K562 (cell line): ENCODE data around the gene PHLDA3. TPM values are rescaled to one million over a fixed set of nuclear protein-coding genes. Genes with fewer than 3 reads are reported as not detected.

Source experiments
- BRD4 ChIP-seq: fragments of 200-600 bp; sonication (generic); IDR thresholded peaks from 2 replicates; pipeline ENCODE4 v1.6.1; 2017; ENCODE audit warnings: inconsistent platforms
- CBFA2T2 ChIP-seq: fragments of 450-650 bp; conservative IDR thresholded peaks from 2 replicates; pipeline ENCODE4 v1.6.1; 2017; ENCODE audit warnings: mild to moderate bottlenecking
- CXXC5 ChIP-seq: fragments of 250-450 bp; sonication (Bioruptor Pico); IDR thresholded peaks from 2 replicates; pipeline ENCODE4 v1.8.0; 2022; ENCODE audit warnings: inconsistent platforms, mild to moderate bottlenecking, moderate library complexity
- E2F6 ChIP-seq, 2 experiments: IDR thresholded peaks; 2 replicates each; pipeline ENCODE4 v1.6.1; 2011; ENCODE audit warnings: borderline replicate concordance in 1 of 2, control low read depth in 1 of 2, low read depth in 1 of 2, low read length in 1 of 2, mild to moderate bottlenecking in 1 of 2, mixed read lengths in 1 of 2, moderate library complexity in 1 of 2; ENCODE audit not compliant: insufficient read depth in 1 of 2, insufficient read length in 1 of 2, poor library complexity in 1 of 2, severe bottlenecking in 1 of 2; ENCODE audit errors: extremely low read depth in 1 of 2
- ELK3 ChIP-seq: fragments of 450-650 bp; formaldehyde crosslinking; IDR thresholded peaks from 2 replicates; pipeline ENCODE4 v1.4.0; 2020; ENCODE audit warnings: mild to moderate bottlenecking
- FOXA1 ChIP-seq: fragments of 450-650 bp; IDR thresholded peaks from 2 replicates; pipeline ENCODE4 v1.6.1; 2016; ENCODE audit warnings: mild to moderate bottlenecking, borderline replicate concordance
- GABPB1 ChIP-seq: sonication (generic); formaldehyde crosslinking; IDR thresholded peaks from 2 replicates; pipeline ENCODE4 v1.8.0; 2022; ENCODE audit warnings: mild to moderate bottlenecking, missing genetic modification reagents
- HMG20B ChIP-seq: fragments of 250-450 bp; sonication (Bioruptor Pico); IDR thresholded peaks from 2 replicates; pipeline ENCODE4 v1.5.0; 2021; ENCODE audit warnings: mild to moderate bottlenecking
- JUN ChIP-seq, 2 experiments: sonication (generic) in 1 of 2; formaldehyde crosslinking in 1 of 2; IDR thresholded peaks; 2 replicates each; pipeline versions ENCODE4 v1.6.1 to v1.8.0; 2012 to 2022; ENCODE audit warnings: borderline replicate concordance in 2 of 2, mild to moderate bottlenecking in 2 of 2, improper control_type of control experiment in 1 of 2, low read depth in 1 of 2, low read length in 1 of 2, missing genetic modification reagents in 1 of 2
- MAX ChIP-seq: sonication (generic); formaldehyde crosslinking; IDR thresholded peaks from 2 replicates; pipeline ENCODE4 v1.9.0; 2022; ENCODE audit warnings: mild to moderate bottlenecking, missing genetic modification reagents
- NR1H2 ChIP-seq: sonication (generic); formaldehyde crosslinking; IDR thresholded peaks from 2 replicates; pipeline ENCODE4 v1.4.0; 2020; ENCODE audit warnings: mild to moderate bottlenecking, missing genetic modification reagents
- RAD51 ChIP-seq: fragments of 450-650 bp; IDR thresholded peaks from 2 replicates; pipeline ENCODE4 v1.7.1; 2016; ENCODE audit warnings: low read depth, mild to moderate bottlenecking, borderline replicate concordance
- SUPT5H ChIP-seq: fragments of 450-650 bp; IDR thresholded peaks from 2 replicates; pipeline ENCODE4 v1.6.1; 2016
- UBTF ChIP-seq, 2 experiments: IDR thresholded peaks; 2 replicates each; pipeline ENCODE4 v1.6.1; 2012; ENCODE audit warnings: improper control_type of control experiment in 2 of 2, low read depth in 2 of 2, low read length in 2 of 2, borderline replicate concordance in 1 of 2
- USF2 ChIP-seq: sonication (generic); formaldehyde crosslinking; IDR thresholded peaks from 2 replicates; pipeline ENCODE4 v1.5.0; 2020; ENCODE audit warnings: missing genetic modification reagents
- ZBTB9 ChIP-seq: fragments of 450-650 bp; formaldehyde crosslinking; IDR thresholded peaks from 2 replicates; pipeline ENCODE4 v1.4.0; 2020; ENCODE audit warnings: mild to moderate bottlenecking, moderate library complexity
- ZC3H4 ChIP-seq: sonication (generic); formaldehyde crosslinking; IDR thresholded peaks from 2 replicates; pipeline ENCODE4 v1.9.0; 2021; ENCODE audit warnings: missing genetic modification reagents, borderline replicate concordance
- ZNF146 ChIP-seq: IDR thresholded peaks from one replicate; pipeline ENCODE4 v1.6.1; 2018; ENCODE audit warnings: missing compliant biosample characterization; ENCODE audit not compliant: unreplicated experiment
- ZNF263 ChIP-seq: sonication (generic); formaldehyde crosslinking; IDR thresholded peaks from 2 replicates; pipeline ENCODE4 v1.8.0; 2022; ENCODE audit warnings: mild to moderate bottlenecking, missing genetic modification reagents, borderline replicate concordance
- polyA plus RNA-seq, 8 experiments: library from polyadenylated mRNA; depleted of rRNA in 4 of 8; stranded (reverse) in 5 of 8; unstranded in 3 of 8; fragments of >200 nt; fragmentation: Nextera tagmentation in 2 of 8; fragmentation: Illumina TruSeq in 1 of 8; extraction: Ambion mirVana in 2 of 8; extraction: Trizol in 1 of 8; gene quantifications; 2 replicates each; pipeline versions ENCODE4 v1.2.1 to v1.2.3, GENCODE V29; 2011 to 2014; ENCODE audit warnings: inconsistent platforms in 1 of 8, missing spikeins in 1 of 8
- total RNA-seq, 7 experiments: library from RNA; depleted of rRNA in 6 of 7; stranded (reverse); fragments of >200 nt in 6 of 7; fragmentation: Illumina TruSeq in 2 of 7; extraction: Trizol in 2 of 7; gene quantifications; 2 replicates each; pipeline versions ENCODE4 v1.2.1 to v1.2.3, GENCODE V29; 2011 to 2021; ENCODE audit warnings: low replicate concordance in 1 of 7

The PHLDA3 gene
- total and polyA plus RNA-seq, 9 of the 15 experiments (the other 6 are each of a cell fraction or from before 2014, with no cell fraction given) = 0.11 to 0.27 TPM; not detected in 7

- TF ChIP-seq JUN (IDR thresholded peaks at IDR 0.05; ENCODE audit: borderline replicate concordance, low read depth, low read length) (peak; percentile 64), JUN (CRISPR knock-in tag; IDR thresholded peaks at IDR 0.05; ENCODE audit: borderline replicate concordance) (no peak; the same call in 1 of the 2 replicates), HMG20B (CRISPR knock-in tag) (no peak), ZNF146 (no peak), ZNF263 (no peak), CXXC5 (CRISPR knock-in tag) (peak; percentile 87), ZC3H4 (CRISPR knock-in tag) (0 out of 2 replicates have a peak, but pooled peaks have one; percentile 28), E2F6 (IDR thresholded peaks at IDR 0.05; ENCODE audit: borderline replicate concordance in 1 of 2, extremely low read depth in 1 of 2, insufficient read depth in 1 of 2, insufficient read length in 1 of 2, low read depth in 1 of 2, low read length in 1 of 2, poor library complexity in 1 of 2, severe bottlenecking in 1 of 2) (peak; percentile 53 to 83), ELK3 (CRISPR knock-in tag) (no peak), FOXA1 (no peak), CBFA2T2 (no peak), BRD4 (no peak), GABPB1 (CRISPR knock-in tag) (peak; percentile 42; the same call in 1 of the 2 replicates), USF2 (CRISPR knock-in tag) (no peak), SUPT5H (0 out of 2 replicates have a peak, but pooled peaks have one; percentile 31), UBTF (IDR thresholded peaks at IDR 0.05; ENCODE audit: borderline replicate concordance in 1 of 2, low read depth in 2 of 2, low read length in 2 of 2) (0 out of 4 replicates have a peak, but pooled peaks of 1 of the 2 experiments have one; percentile 57), NR1H2 (no peak), MAX (CRISPR knock-in tag) (peak; percentile 70), RAD51 (no peak), ZBTB9 (CRISPR knock-in tag) (no peak)
Measured at GRCh38 chr1:201506557-201507359, 37.8 kb upstream of the PHLDA3 start, which contains the start of gene CSRP1 (continued).
